Measurements from ENCODE around the gene TBCB.

DNA sequence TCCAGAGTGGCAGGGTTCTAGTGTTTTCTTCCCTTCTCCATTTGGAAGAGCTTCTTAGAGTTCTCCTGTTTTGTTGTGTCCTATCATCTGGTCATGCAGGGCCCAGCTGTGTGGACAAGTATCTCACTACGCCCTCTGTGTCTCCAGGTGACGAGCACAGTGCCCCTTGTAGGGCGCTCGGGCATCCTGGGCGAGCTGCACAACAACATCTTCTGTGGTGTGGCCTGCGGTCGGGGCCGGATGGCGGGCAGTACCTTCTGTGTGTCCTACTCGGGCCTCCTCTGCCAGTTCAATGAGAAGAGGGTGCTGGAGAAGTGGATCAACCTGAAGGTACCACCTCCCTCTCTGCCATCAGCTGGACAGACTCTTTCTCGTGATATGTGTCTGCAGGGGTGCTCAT, 47.6 kb upstream of the TBCB start:
- TF ChIP-seq GATA2 (IDR thresholded peaks at IDR 0.05; ENCODE audit: low read depth, low read length): no peak
- TF ChIP-seq GATA3 (IDR thresholded peaks at IDR 0.05; ENCODE audit: low read depth, low read length): no peak

All from SH-SY5Y (cell line).